A549 (cell line): ENCODE results near the gene DSTYK. TPM values are rescaled to one million over a fixed set of nuclear protein-coding genes. Genes with fewer than 3 reads are reported as not detected.

Experiments
- ATAC-seq, 2 experiments: fragments of 200-7000 bp in 1 of 2; fragments of >200 bp in 1 of 2; cut with Nextera tagmentation in 1 of 2; cut with Tn5 transposase in 1 of 2; 3 replicates each; pipeline versions ENCODE4 v1.8.0 to v1.9.1; 2018 to 2020; ENCODE audit warnings: mild to moderate bottlenecking in 1 of 2, moderate library complexity in 1 of 2
- CTCF ChIA-PET: fragments of 300-600 bp; sonication (Branson Sonifier 250); formaldehyde crosslinking; extraction: SDS; loops from one replicate; lab custom pipeline; 2021; ENCODE audit warnings: antibody characterized with exemption, inconsistent platforms; lab: Yijun Ruan, JAX
- POLR2A ChIA-PET: fragments of 350-600 bp; formaldehyde crosslinking; extraction: SDS; loops from one replicate; lab custom pipeline; 2021; ENCODE audit warnings: antibody characterized with exemption, inconsistent platforms; lab: Yijun Ruan, JAX
- DNase-seq, 2 experiments: peaks; one replicate each; pipeline versions ENCODE4 v3.0.0 to v3.0.0-alpha.2; 2011 to 2016; ENCODE audit warnings: low read depth in 1 of 2, low spot score in 1 of 2
- FAIRE-seq: peaks from 2 replicates; lab custom pipeline; 2011; peaks lifted over from hg19 to GRCh38; lab: Jason Lieb, UNC
- H3K27ac ChIP-seq, 2 experiments: fragments of >200 bp; sonication (Bioruptor Twin); formaldehyde crosslinking; 3 replicates each; pipeline ENCODE4 v1.5.1; 2016 to 2017
- H3K4me1 ChIP-seq: fragments of >200 bp; sonication (Bioruptor Twin); formaldehyde crosslinking; 3 replicates; pipeline ENCODE4 v1.6.1; 2016
- H3K4me2 ChIP-seq: fragments of >200 bp; sonication (Bioruptor Twin); formaldehyde crosslinking; 3 replicates; pipeline ENCODE4 v1.6.1; 2016
- H3K4me3 ChIP-seq: fragments of >200 bp; sonication (Bioruptor Twin); formaldehyde crosslinking; 3 replicates; pipeline ENCODE4 v1.5.1; 2016
- H3K9me3 ChIP-seq: fragments of >200 bp; sonication (Bioruptor Twin); formaldehyde crosslinking; 3 replicates; pipeline ENCODE4 v1.6.1; 2016
- BHLHE40 ChIP-seq: IDR thresholded peaks from 2 replicates; pipeline ENCODE4 v1.6.1; 2012; ENCODE audit warnings: low read depth, low read length, inconsistent platforms
- CBX2 ChIP-seq: fragments of 200-600 bp; sonication (generic); IDR thresholded peaks from 2 replicates; pipeline ENCODE4 v1.6.1; 2016; ENCODE audit warnings: low read depth, mild to moderate bottlenecking, borderline replicate concordance
- CBX8 ChIP-seq: fragments of 200-600 bp; sonication (generic); IDR thresholded peaks from 2 replicates; pipeline ENCODE4 v1.6.1; 2016
- CEBPB ChIP-seq, 2 experiments: fragments of >200 bp in 1 of 2; sonication (Bioruptor Twin) in 1 of 2; formaldehyde crosslinking in 1 of 2; IDR thresholded peaks; 2 replicates each; pipeline ENCODE4 v1.6.1; 2012 to 2016
- EHF ChIP-seq: fragments of 250-450 bp; sonication (Bioruptor Pico); IDR thresholded peaks from 2 replicates; pipeline ENCODE4 v1.5.0; 2020; ENCODE audit warnings: mild to moderate bottlenecking
- ELK1 ChIP-seq: fragments of 150-350 bp; IDR thresholded peaks from 2 replicates; pipeline ENCODE4 v1.6.1; 2014; ENCODE audit warnings: low read depth, mild to moderate bottlenecking, low read length
- EP300 ChIP-seq, 2 experiments: fragments of >200 bp; sonication (Bioruptor Twin); formaldehyde crosslinking; IDR thresholded peaks; 2 replicates in 1 of 2; 3 replicates in 1 of 2; pipeline ENCODE4 v1.6.1; 2016 to 2017
- ESRRA ChIP-seq: fragments of 150-350 bp; IDR thresholded peaks from 2 replicates; pipeline ENCODE4 v1.6.1; 2014; ENCODE audit warnings: mild to moderate bottlenecking, low read length, borderline replicate concordance
- FOSB ChIP-seq: fragments of 250-450 bp; sonication (Bioruptor Pico); IDR thresholded peaks from 2 replicates; pipeline ENCODE4 v1.5.0; 2020; ENCODE audit warnings: mild to moderate bottlenecking, moderate library complexity
- HEYL ChIP-seq: fragments of 250-450 bp; sonication (Bioruptor Pico); IDR thresholded peaks from 2 replicates; pipeline ENCODE4 v1.8.0; 2021; ENCODE audit warnings: mild to moderate bottlenecking, moderate library complexity
- HOXB5 ChIP-seq: fragments of 250-450 bp; sonication (Bioruptor Pico); IDR thresholded peaks from 2 replicates; pipeline ENCODE4 v1.5.0; 2020; ENCODE audit warnings: mild to moderate bottlenecking, moderate library complexity
- JUNB ChIP-seq: fragments of >200 bp; sonication (Bioruptor Twin); formaldehyde crosslinking; IDR thresholded peaks from 2 replicates; pipeline ENCODE4 v1.6.1; 2016
- NFE2L2 ChIP-seq: fragments of 150-350 bp; conservative IDR thresholded peaks from 2 replicates; pipeline ENCODE4 v1.6.1; 2014; ENCODE audit warnings: low read length
- PHF8 ChIP-seq: fragments of 200-600 bp; sonication (generic); IDR thresholded peaks from 2 replicates; pipeline ENCODE4 v1.6.1; 2016; ENCODE audit warnings: low read depth, mild to moderate bottlenecking, antibody characterized with exemption, moderate library complexity, borderline replicate concordance
- RCOR1 ChIP-seq: fragments of 150-350 bp; IDR thresholded peaks from 2 replicates; pipeline ENCODE4 v1.6.1; 2014; ENCODE audit warnings: antibody characterized with exemption, low read length, low read depth
- RFX5 ChIP-seq: fragments of 450-650 bp; IDR thresholded peaks from 2 replicates; pipeline ENCODE4 v1.7.1; 2014; ENCODE audit warnings: antibody characterized with exemption, mild to moderate bottlenecking, moderate library complexity
- RNF2 ChIP-seq: fragments of 200-600 bp; sonication (generic); IDR thresholded peaks from 2 replicates; pipeline ENCODE4 v1.6.1; 2016; ENCODE audit warnings: low read depth, mild to moderate bottlenecking, antibody characterized with exemption, moderate library complexity, borderline replicate concordance
- TFCP2L1 ChIP-seq: fragments of 250-450 bp; sonication (Bioruptor Pico); IDR thresholded peaks from 2 replicates; pipeline ENCODE4 v1.5.0; 2021; ENCODE audit warnings: mild to moderate bottlenecking
- TP53 ChIP-seq: fragments of 250-450 bp; sonication (Bioruptor Pico); IDR thresholded peaks from 2 replicates; pipeline ENCODE4 v1.5.0; 2021; ENCODE audit warnings: mild to moderate bottlenecking, moderate library complexity
- USF2 ChIP-seq: fragments of 450-650 bp; IDR thresholded peaks from 2 replicates; pipeline ENCODE4 v1.6.1; 2014; ENCODE audit warnings: antibody characterized with exemption
- ZNF302 ChIP-seq: fragments of 250-450 bp; sonication (Bioruptor Pico); IDR thresholded peaks from 2 replicates; pipeline ENCODE4 v1.9.0; 2021; ENCODE audit warnings: inconsistent platforms, mild to moderate bottlenecking, moderate library complexity
- ZSCAN20 ChIP-seq: fragments of 250-450 bp; sonication (Bioruptor Pico); IDR thresholded peaks from 2 replicates; pipeline ENCODE4 v1.8.0; 2022; ENCODE audit warnings: mild to moderate bottlenecking, moderate library complexity
- WGBS: methylation state at CpG from one replicate; pipeline ENCODE4 v1.1.6; 2017; ENCODE audit errors: missing lambda C conversion rate; 5-methylcytosine and 5-hydroxymethylcytosine counted together
- polyA plus RNA-seq, 4 experiments: library from polyadenylated mRNA; depleted of rRNA in 3 of 4; stranded (reverse); fragments of >200 nt; fragmentation: RNase III in 1 of 4; extraction: RNeasy Plus Mini Kit Qiagen cat#74134 plus additional on column Dnase treatment in 1 of 4; gene quantifications; 2 replicates in 3 of 4; 3 replicates in 1 of 4; pipeline ENCODE4 v1.2.3, GENCODE V29; 2011 to 2017

DSTYK gene
- polyA plus RNA-seq, 2 of the 4 experiments (the other 2 are of a cell fraction): 8.6 to 9.0 TPM

GRCh38 chr1:205108464-205108863, 103.0 kb downstream of the DSTYK start (continued):
- no peak for TF ChIP-seq CEBPB (IDR thresholded peaks at IDR 0.05)
- no peak for TF ChIP-seq FOSB (CRISPR knock-in tag)
- TF ChIP-seq RNF2: no peak
- no peak for TF ChIP-seq HEYL (CRISPR knock-in tag)
- TF ChIP-seq ZSCAN20 (CRISPR knock-in tag): no peak
- no peak for TF ChIP-seq RFX5

GRCh38 chr1:205107327-205107726, 104.2 kb downstream of the DSTYK start:
- no peaks in the 10 kb centered on the region for H3K4me1 ChIP-seq
- TF ChIP-seq USF2 (no peak), NFE2L2 (no peak), ZNF302 (CRISPR knock-in tag) (no peak), CBX2 (no peak), BHLHE40 (no peak), TFCP2L1 (CRISPR knock-in tag) (no peak), CBX8 (no peak), HOXB5 (CRISPR knock-in tag) (no peak), TP53 (CRISPR knock-in tag) (no peak), ELK1 (no peak), HEYL (CRISPR knock-in tag) (no peak), ESRRA (no peak)
- WGBS: 95% methylated on average over 4 of the region's 4 CpGs
- DNase-seq (no peak), FAIRE-seq (no peak), ATAC-seq (no peak)
- ChIA-PET POLR2A (no interaction called here), CTCF (interaction anchor here (1.0 kb wide), 1 partner anchor 119 kb away, joined by 3 read pairs; no protein-coding TSS in a partner anchor)
- H3K9me3 ChIP-seq: no peaks in the 10 kb centered on the region
- no peak overlapping the region for H3K27ac ChIP-seq
- no peak overlapping the region for H3K4me2 ChIP-seq
- H3K4me3 ChIP-seq: no peak overlapping the region

- WGBS: 98% methylated on average over 3 of the region's 3 CpGs
- POLR2A ChIA-PET: no interaction called here
- no peak for DNase-seq
- H3K9me3 ChIP-seq: no peaks in the 10 kb centered on the region
- FAIRE-seq: no peak
- no peak overlapping the region for H3K4me3 ChIP-seq
- no peaks in the 10 kb centered on the region for H3K4me1 ChIP-seq
- TF ChIP-seq CEBPB (IDR thresholded peaks at IDR 0.05) (0 out of 4 replicates have a peak, but pooled peaks of 1 of the 2 experiments have one; percentile 13), EHF (CRISPR knock-in tag) (no peak)
- CTCF ChIA-PET: interaction anchor here (1.2 kb wide), 1 partner anchor 84 kb away, joined by 3 read pairs; no protein-coding TSS in a partner anchor
- ATAC-seq: no peak
- no peak overlapping the region for H3K27ac ChIP-seq
- H3K4me2 ChIP-seq: no peak overlapping the region
These were observed 109.1 kb downstream of the DSTYK start for GRCh38 chr1:205102404-205102803.

GRCh38 chr1:205098242-205098641, 113.3 kb downstream of the DSTYK start:
- FAIRE-seq (no peak), ATAC-seq (no peak), DNase-seq (no peak)
- TF ChIP-seq PHF8 (no peak), JUNB (no peak), RCOR1 (no peak), EP300 (IDR thresholded peaks at IDR 0.05) (no peak)
- Histone ChIP-seq H3K4me1 (no peaks in the 10 kb centered on the region), H3K4me2 (no peak overlapping the region), H3K27ac (no peak overlapping the region), H3K4me3 (no peak overlapping the region), H3K9me3 (no peaks in the 10 kb centered on the region)
- POLR2A ChIA-PET: interaction anchor here (0.6 kb wide), 1 partner anchor 11 kb away, joined by 3 read pairs; no protein-coding TSS in a partner anchor
- CTCF ChIA-PET: interaction anchor here (1.4 to 4.0 kb wide), 2 partner anchors 23 to 158 kb away, joined by 4 to 13 read pairs; partner anchors contain the start of gene RBBP5
